ENCODE data around the gene MED26. TPM values are rescaled to one million over a fixed set of nuclear protein-coding genes. Genes with fewer than 3 reads are reported as not detected.

MED26 gene
- total and polyA plus RNA-seq, 2 experiments from 2014 or later = 6.6 to 7.8 TPM

GRCh38 chr19:16659832-16660708 lies 32.1 kb upstream of the MED26 start, which contains the start of gene SMIM7:
Gene SMIM7, minus strand, starts transcription at chr19:16660144. Its CDS starts 34 bp downstream, at chr19:16660110.
- peak; percentile 99 for DNase-seq (ENCODE audit: low spot score)
- 1% methylated on average over 53 of the region's 60 CpGs for WGBS (ENCODE audit: low lambda C conversion rate, missing lambda C conversion rate)
- TF ChIP-seq, protein P1, sequence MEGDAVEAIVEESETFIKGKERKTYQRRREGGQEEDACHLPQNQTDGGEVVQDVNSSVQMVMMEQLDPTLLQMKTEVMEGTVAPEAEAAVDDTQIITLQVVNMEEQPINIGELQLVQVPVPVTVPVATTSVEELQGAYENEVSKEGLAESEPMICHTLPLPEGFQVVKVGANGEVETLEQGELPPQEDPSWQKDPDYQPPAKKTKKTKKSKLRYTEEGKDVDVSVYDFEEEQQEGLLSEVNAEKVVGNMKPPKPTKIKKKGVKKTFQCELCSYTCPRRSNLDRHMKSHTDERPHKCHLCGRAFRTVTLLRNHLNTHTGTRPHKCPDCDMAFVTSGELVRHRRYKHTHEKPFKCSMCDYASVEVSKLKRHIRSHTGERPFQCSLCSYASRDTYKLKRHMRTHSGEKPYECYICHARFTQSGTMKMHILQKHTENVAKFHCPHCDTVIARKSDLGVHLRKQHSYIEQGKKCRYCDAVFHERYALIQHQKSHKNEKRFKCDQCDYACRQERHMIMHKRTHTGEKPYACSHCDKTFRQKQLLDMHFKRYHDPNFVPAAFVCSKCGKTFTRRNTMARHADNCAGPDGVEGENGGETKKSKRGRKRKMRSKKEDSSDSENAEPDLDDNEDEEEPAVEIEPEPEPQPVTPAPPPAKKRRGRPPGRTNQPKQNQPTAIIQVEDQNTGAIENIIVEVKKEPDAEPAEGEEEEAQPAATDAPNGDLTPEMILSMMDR (IDR thresholded peaks at IDR 0.05; ENCODE audit: poor library complexity) = peak; percentile 25
- TF ChIP-seq EZH2phosphoT487 (IDR thresholded peaks at IDR 0.05; ENCODE audit: low read depth, severe bottlenecking, unreplicated experiment) = no peak

DNA sequence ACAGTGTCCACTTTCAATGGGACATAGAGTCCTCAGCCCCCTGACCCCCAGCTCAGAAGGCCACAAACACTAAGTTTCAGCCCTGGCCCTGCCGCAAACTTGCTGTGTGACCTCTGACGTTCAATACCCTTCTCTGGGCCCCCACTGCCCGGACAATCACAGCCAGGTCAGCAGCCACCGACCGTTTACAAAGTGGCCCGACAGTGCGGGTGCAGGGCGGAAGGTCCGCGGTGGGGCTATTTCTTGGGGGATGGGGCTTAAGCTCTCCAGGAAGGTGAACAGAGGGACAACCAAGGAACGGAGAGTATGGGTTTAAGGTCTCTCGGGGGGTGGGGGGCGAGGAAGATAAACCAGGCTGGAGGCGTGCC lies 31.4 kb upstream of the MED26 start:
- Histone ChIP-seq H3K27me3 (no peaks in the 10 kb centered on the region), H3K9me2 (replicated peaks; ENCODE audit: insufficient read depth) (no peaks in the 10 kb centered on the region), H3K79me2 (peaks cover 47% of the 10 kb centered on the region), H3K4me2 (peak overlapping the region; percentile 93), H4K20me1 (ENCODE audit: insufficient read depth, poor library complexity, severe bottlenecking) (peaks cover 32% of the 10 kb centered on the region), H2AFZ (no peak overlapping the region), H3K9me3 (ENCODE audit: low read depth) (no peaks in the 10 kb centered on the region), H3K27ac (peak overlapping the region; percentile 36), H3K4me3 (peak overlapping the region; percentile 56), H3K4me1 (ENCODE audit: insufficient read depth) (peaks cover 10% of the 10 kb centered on the region), H3K36me3 (replicated peaks; ENCODE audit: insufficient read depth, low read depth) (peaks cover 3% of the 10 kb centered on the region)
- DNase-seq (ENCODE audit: low spot score) = no peak
- TF ChIP-seq EZH2 (IDR thresholded peaks at IDR 0.05; ENCODE audit: borderline replicate concordance) (no peak), EZH2phosphoT487 (IDR thresholded peaks at IDR 0.05; ENCODE audit: low read depth, severe bottlenecking, unreplicated experiment) (no peak)
- TF ChIP-seq, protein P1 (IDR thresholded peaks at IDR 0.05; ENCODE audit: poor library complexity) = no peak
- WGBS (ENCODE audit: low lambda C conversion rate, missing lambda C conversion rate) = 4% methylated on average over 11 of the region's 14 CpGs

More at GRCh38 chr19:16659832-16660708, 32.1 kb upstream of the MED26 start, which contains the start of gene SMIM7:
- H4K20me1 ChIP-seq (ENCODE audit: insufficient read depth, poor library complexity, severe bottlenecking) = peaks cover 27% of the 10 kb centered on the region
- peak within 1 kb of the TSS; percentile 93 for H3K4me2 ChIP-seq
- H3K4me1 ChIP-seq (ENCODE audit: insufficient read depth) = peaks cover 10% of the 10 kb centered on the region
- H3K27ac ChIP-seq = peak within 1 kb of the TSS; percentile 94
- peaks cover 42% of the 10 kb centered on the region for H3K79me2 ChIP-seq
- H3K9me3 ChIP-seq (ENCODE audit: low read depth) = no peaks in the 10 kb centered on the region
- peak within 1 kb of the TSS; percentile 56 for H3K4me3 ChIP-seq
- peak within 1 kb of the TSS; percentile 81 for H2AFZ ChIP-seq
- no peaks in the 10 kb centered on the region for H3K9me2 ChIP-seq (replicated peaks; ENCODE audit: insufficient read depth)
- no peaks in the 10 kb centered on the region for H3K36me3 ChIP-seq (replicated peaks; ENCODE audit: insufficient read depth, low read depth)
- no peaks in the 10 kb centered on the region for H3K27me3 ChIP-seq

DNA sequence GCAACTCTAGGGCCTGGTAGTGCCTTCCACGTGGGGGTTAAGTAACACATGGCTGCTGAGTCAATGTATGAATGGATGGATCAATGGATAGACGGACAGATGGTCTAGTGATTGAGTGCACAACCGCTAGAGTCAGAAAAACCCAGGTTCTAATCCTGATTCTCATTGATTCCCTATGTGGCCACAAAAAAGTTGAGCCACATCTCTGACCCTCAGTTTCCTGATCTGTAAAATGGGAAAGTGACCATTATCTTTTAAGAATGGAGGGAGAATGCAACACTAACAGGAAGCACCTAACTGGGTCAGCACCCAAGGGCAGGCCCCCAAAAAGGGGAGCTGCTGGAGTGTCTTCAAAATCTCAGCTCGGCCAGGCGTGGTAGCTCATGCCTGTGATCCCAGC lies 29.4 kb upstream of the MED26 start:
- DNase-seq (ENCODE audit: low spot score) = no peak
- no peaks in the 10 kb centered on the region for H3K9me2 ChIP-seq (replicated peaks; ENCODE audit: insufficient read depth)
- WGBS (ENCODE audit: low lambda C conversion rate, missing lambda C conversion rate) = 87% methylated on average over 5 of the region's 5 CpGs
- no peak overlapping the region for H2AFZ ChIP-seq
- H3K27me3 ChIP-seq = no peaks in the 10 kb centered on the region
- peaks cover 3% of the 10 kb centered on the region for H3K36me3 ChIP-seq (replicated peaks; ENCODE audit: insufficient read depth, low read depth)
- peaks cover 50% of the 10 kb centered on the region for H3K79me2 ChIP-seq
- no peaks in the 10 kb centered on the region for H3K9me3 ChIP-seq (ENCODE audit: low read depth)
- no peak overlapping the region for H3K27ac ChIP-seq
- no peak overlapping the region for H3K4me3 ChIP-seq
- peaks cover 10% of the 10 kb centered on the region for H3K4me1 ChIP-seq (ENCODE audit: insufficient read depth)
- H3K4me2 ChIP-seq = no peak overlapping the region
- no peak for TF ChIP-seq EZH2phosphoT487 (IDR thresholded peaks at IDR 0.05; ENCODE audit: low read depth, severe bottlenecking, unreplicated experiment)
- no peak for TF ChIP-seq EZH2 (IDR thresholded peaks at IDR 0.05; ENCODE audit: borderline replicate concordance)
- TF ChIP-seq, protein P1 (IDR thresholded peaks at IDR 0.05; ENCODE audit: poor library complexity) = no peak
- H4K20me1 ChIP-seq (ENCODE audit: insufficient read depth, poor library complexity, severe bottlenecking) = peaks cover 35% of the 10 kb centered on the region

Measured in hepatocyte (in vitro differentiated cells).